OCI-LY3 (cell line): ENCODE data around the gene CRB1.

Experiments used
- H2AFZ ChIP-seq: fragments of 200-600, 300-600 bp; shearing (Covaris generic); 2 replicates; pipeline ENCODE4 v1.6.0; 2014; ENCODE audit warnings: antibody characterized with exemption, low read depth, low read length
- H3K27ac ChIP-seq: fragments of 200-600, 300-600 bp; sonication (generic); 2 replicates; pipeline ENCODE4 v1.5.1; 2014; ENCODE audit warnings: mild to moderate bottlenecking, low read length, moderate library complexity, mixed read lengths
- H3K27me3 ChIP-seq: fragments of 200-600, 300-600 bp; sonication (generic); 2 replicates; pipeline ENCODE4 v1.6.1; 2014; ENCODE audit warnings: low read depth, low read length, mixed read lengths
- H3K36me3 ChIP-seq: fragments of 200-600, 300-600 bp; sonication (generic); replicated peaks from 2 replicates; pipeline ENCODE3; 2014; ENCODE audit warnings: low read depth, low read length, mixed read lengths
- H3K4me1 ChIP-seq: fragments of 300-600, 200-600 bp; sonication (generic); 2 replicates; pipeline ENCODE4 v1.6.1; 2014; ENCODE audit warnings: low read length, mixed read lengths
- H3K4me2 ChIP-seq: fragments of 200-600, 300-600 bp; sonication (generic); 2 replicates; pipeline ENCODE4 v1.6.1; 2014; ENCODE audit warnings: low read length, mixed read lengths
- H3K4me3 ChIP-seq: fragments of 300-600, 200-600 bp; sonication (generic); 2 replicates; pipeline ENCODE4 v1.5.1; 2014; ENCODE audit warnings: antibody characterized with exemption, mild to moderate bottlenecking, low read length, moderate library complexity
- H3K79me2 ChIP-seq: fragments of 300-600, 200-600 bp; shearing (Covaris generic); 2 replicates; pipeline ENCODE4 v1.6.1; 2014; ENCODE audit warnings: mild to moderate bottlenecking, low read length, mixed read lengths
- H3K9ac ChIP-seq: fragments of 300-600, 200-600 bp; shearing (Covaris generic); 2 replicates; pipeline ENCODE4 v1.6.0; 2014; ENCODE audit warnings: mild to moderate bottlenecking, low read length, moderate library complexity
- H3K9me3 ChIP-seq: fragments of 200-600, 300-600 bp; shearing (Covaris generic); 2 replicates; pipeline ENCODE4 v1.6.1; 2014; ENCODE audit warnings: low read length, mixed read lengths; ENCODE audit not compliant: insufficient read depth
- H4K20me1 ChIP-seq: fragments of 200-600, 300-600 bp; sonication (generic); 2 replicates; pipeline ENCODE4 v1.6.1; 2016; ENCODE audit warnings: low read length, mixed read lengths; ENCODE audit not compliant: insufficient read depth
- CTCF ChIP-seq: fragments of 200-600, 300-600 bp; sonication (generic); IDR thresholded peaks from 2 replicates; pipeline ENCODE4 v1.5.1; 2014; ENCODE audit warnings: antibody characterized with exemption, low read length, low read depth
- EZH2phosphoT487 ChIP-seq: fragments of 200-600 bp; shearing (Covaris generic); IDR thresholded peaks from 2 replicates; pipeline ENCODE4 v1.6.1; 2018; ENCODE audit warnings: antibody characterized with exemption, mixed run types, low read depth

Gene CRB1

GRCh38 chr1:197466813-197467212 lies 198.8 kb downstream of the CRB1 start:
- no peak overlapping the region for H3K4me3 ChIP-seq
- no peaks in the 10 kb centered on the region for H3K4me1 ChIP-seq
- no peak overlapping the region for H3K9ac ChIP-seq
- no peak overlapping the region for H3K4me2 ChIP-seq
- no peaks in the 10 kb centered on the region for H3K9me3 ChIP-seq
- no peaks in the 10 kb centered on the region for H3K36me3 ChIP-seq
- H3K79me2 ChIP-seq = no peaks in the 10 kb centered on the region
- H4K20me1 ChIP-seq = no peaks in the 10 kb centered on the region
- no peak overlapping the region for H3K27ac ChIP-seq
- H3K27me3 ChIP-seq = no peaks in the 10 kb centered on the region
- no peak overlapping the region for H2AFZ ChIP-seq
- TF ChIP-seq CTCF = no peak
- no peak for TF ChIP-seq EZH2phosphoT487

GRCh38 chr1:197467881-197468280 lies 199.8 kb downstream of the CRB1 start:
- H3K36me3 ChIP-seq = no peaks in the 10 kb centered on the region
- H3K4me3 ChIP-seq = no peak overlapping the region
- H3K4me2 ChIP-seq = no peak overlapping the region
- H3K79me2 ChIP-seq = no peaks in the 10 kb centered on the region
- TF ChIP-seq EZH2phosphoT487 (no peak), CTCF (no peak)
- no peak overlapping the region for H2AFZ ChIP-seq
- H4K20me1 ChIP-seq = no peaks in the 10 kb centered on the region
- H3K9ac ChIP-seq = no peak overlapping the region
- no peaks in the 10 kb centered on the region for H3K4me1 ChIP-seq
- H3K27ac ChIP-seq = no peak overlapping the region
- no peaks in the 10 kb centered on the region for H3K27me3 ChIP-seq
- no peaks in the 10 kb centered on the region for H3K9me3 ChIP-seq

- no peaks in the 10 kb centered on the region for H4K20me1 ChIP-seq
- H2AFZ ChIP-seq = no peak overlapping the region
- no peaks in the 10 kb centered on the region for H3K9me3 ChIP-seq
- H3K79me2 ChIP-seq = no peaks in the 10 kb centered on the region
- H3K4me1 ChIP-seq = no peaks in the 10 kb centered on the region
- H3K9ac ChIP-seq = no peak overlapping the region
- H3K4me2 ChIP-seq = no peak overlapping the region
- H3K27me3 ChIP-seq = no peaks in the 10 kb centered on the region
- TF ChIP-seq CTCF = no peak
- TF ChIP-seq EZH2phosphoT487 = no peak
- H3K27ac ChIP-seq = no peak overlapping the region
- no peaks in the 10 kb centered on the region for H3K36me3 ChIP-seq
- H3K4me3 ChIP-seq = no peak overlapping the region
Measured at GRCh38 chr1:197468543-197469175, 200.6 kb downstream of the CRB1 start.

DNA sequence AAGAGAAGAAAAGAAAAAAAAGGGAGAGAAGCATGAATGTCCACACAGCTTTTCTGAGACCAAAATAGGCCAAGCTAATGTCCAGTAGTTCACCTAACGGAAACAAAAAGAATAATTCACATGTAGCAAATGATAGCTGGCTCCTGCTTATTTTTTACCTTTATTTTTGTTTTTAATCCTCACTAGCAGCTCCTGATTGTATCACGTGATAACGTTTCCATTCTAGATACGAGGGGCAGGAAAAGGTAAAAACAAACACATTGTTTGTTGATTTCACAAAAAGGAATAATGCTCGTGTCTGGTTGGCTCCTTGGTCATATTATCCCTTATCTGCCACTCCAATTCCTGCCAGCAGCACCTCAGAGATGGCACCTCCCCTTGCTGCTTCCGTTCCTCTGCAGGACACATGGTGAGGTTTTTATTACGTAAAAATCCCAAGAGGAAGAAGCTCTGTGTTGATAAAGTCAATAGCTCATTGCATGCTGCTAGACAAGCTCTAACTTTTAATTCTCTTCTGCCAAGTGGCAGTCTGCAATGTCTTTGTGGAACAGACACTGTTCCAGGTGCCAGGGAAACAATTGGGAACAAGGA lies 201.7 kb downstream of the CRB1 start:
- Histone ChIP-seq H3K4me1 (no peaks in the 10 kb centered on the region), H2AFZ (no peak overlapping the region)

More for the DNA sequence above, 201.7 kb downstream of the CRB1 start:
- Histone ChIP-seq H3K9ac (no peak overlapping the region), H3K27me3 (no peaks in the 10 kb centered on the region), H3K79me2 (no peaks in the 10 kb centered on the region), H3K27ac (no peak overlapping the region), H3K36me3 (no peaks in the 10 kb centered on the region), H3K4me2 (no peak overlapping the region), H3K4me3 (no peak overlapping the region), H4K20me1 (no peaks in the 10 kb centered on the region), H3K9me3 (no peaks in the 10 kb centered on the region)
- no peak for TF ChIP-seq CTCF
- TF ChIP-seq EZH2phosphoT487 = no peak
